Activated CD4-positive, alpha-beta T cell treated with anti-CD3 and anti-CD28 coated beads for 24 hours (primary cell): ENCODE measurements around the gene PALLD.

Source experiments
- DNase-seq, 2 donors: peaks; one replicate each; pipeline ENCODE4 v3.0.0-alpha.2; 2020; ENCODE audit warnings: low read depth in 2 of 2

The PALLD gene

GRCh38 chr4:168623011-168623410 is 126.2 kb downstream of the PALLD start:
- DNase-seq, result no peak

- DNase-seq, result no peak
Measured at GRCh38 chr4:168623484-168623883, 126.6 kb downstream of the PALLD start.

DNA sequence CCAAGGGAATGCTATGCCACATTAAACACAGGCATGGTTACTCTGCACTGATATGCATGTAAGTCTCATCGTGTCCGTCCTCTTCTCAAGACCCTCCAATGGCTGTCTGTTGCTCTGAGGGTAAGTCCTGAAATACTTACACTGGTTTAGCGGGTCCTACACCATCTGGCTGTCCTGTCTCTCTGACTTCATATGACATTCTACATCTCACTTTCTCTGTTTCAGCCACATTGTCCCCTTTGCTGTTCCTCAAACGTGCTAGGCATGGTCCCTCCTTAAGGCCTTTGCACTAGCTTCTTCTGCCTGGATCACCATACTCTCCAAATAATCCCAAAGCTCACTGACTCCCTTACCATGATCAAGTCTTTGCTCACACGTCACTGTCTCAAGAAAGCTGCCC is 131.4 kb downstream of the PALLD start:
- DNase-seq, result no peak

GRCh38 chr4:168629566-168629965 is 132.7 kb downstream of the PALLD start:
- DNase-seq, result no peak

DNA sequence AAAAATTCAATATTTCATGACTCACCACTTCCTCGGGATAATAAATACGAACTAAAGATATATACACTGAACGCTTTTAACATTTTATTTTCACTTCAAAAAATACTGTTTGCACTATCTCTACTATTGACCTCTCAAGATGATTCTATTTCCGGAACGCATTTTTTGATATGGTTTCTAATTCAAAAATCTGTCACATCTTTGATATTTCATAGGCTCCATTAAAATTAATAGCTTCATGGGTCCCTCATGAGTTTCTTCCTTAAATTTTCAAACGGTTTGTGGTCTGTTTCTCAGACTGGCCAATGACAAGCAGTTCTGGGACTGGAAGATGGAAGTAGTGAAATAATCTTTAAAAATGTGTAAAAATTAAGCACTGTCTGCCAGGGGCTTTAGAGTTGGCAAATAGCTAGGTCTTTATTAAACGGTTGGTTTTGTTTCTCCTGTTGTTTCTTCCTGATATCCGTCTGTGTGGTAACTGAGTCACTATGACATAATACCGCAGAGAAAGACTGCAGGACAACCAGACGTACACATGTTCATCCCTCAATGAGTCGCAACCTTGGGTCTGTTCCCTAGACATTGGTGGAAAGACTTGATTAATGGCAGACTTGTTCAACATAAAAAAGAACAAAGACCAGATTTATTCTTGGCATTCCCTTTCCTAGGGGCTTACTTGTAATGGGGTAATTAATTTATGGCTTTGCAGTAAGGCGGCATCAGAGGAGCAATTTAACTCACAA is 133.8 kb downstream of the PALLD start:
- no peak for DNase-seq

DNA sequence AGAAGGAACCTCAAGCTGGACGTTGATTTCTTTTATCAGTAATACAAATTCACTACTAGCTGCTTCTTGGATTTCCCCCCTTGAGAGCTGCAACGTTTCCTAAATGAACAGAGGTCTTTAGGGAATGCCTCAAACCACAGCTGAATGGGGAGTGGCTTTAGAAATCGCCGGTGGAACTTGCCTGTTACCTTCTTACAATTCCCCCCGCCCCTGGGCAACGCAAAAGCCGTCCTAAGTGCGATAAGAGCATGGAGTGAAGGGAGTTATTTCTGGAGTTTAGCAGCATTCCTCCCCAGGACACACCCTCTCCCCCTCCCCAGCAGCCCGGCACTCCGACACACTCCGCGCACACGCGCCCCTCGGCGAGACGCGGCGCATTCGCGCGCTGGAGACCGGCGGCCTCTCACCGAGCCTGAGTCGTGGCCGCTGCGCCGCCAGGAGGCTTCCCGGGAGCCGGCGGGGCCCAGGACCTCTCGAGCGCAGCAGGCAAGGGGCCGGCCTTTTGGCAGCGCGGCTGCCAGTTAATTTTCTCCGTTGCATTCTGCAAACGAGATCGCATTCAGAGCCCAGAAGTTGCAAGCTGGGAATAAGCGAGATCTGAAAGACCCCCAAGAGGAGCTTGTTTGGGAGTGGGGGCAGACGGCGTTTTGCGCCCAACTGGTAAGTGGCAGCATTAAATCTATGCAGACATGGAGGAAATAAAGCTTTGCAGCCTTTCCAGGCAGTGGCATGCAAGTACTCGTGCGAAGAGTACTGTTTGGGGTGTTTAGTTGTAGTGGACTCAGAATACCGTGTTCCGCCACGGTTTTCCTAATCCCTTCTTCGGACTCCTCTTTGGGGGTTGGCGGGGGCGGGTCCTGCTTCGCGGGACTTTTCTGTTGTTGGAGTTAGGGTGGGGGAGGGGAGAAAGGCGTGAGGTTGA is 134.7 kb downstream of the PALLD start:
- no peak for DNase-seq

GRCh38 chr4:168632301-168632725 is 135.5 kb downstream of the PALLD start:
- no peak for DNase-seq

DNA sequence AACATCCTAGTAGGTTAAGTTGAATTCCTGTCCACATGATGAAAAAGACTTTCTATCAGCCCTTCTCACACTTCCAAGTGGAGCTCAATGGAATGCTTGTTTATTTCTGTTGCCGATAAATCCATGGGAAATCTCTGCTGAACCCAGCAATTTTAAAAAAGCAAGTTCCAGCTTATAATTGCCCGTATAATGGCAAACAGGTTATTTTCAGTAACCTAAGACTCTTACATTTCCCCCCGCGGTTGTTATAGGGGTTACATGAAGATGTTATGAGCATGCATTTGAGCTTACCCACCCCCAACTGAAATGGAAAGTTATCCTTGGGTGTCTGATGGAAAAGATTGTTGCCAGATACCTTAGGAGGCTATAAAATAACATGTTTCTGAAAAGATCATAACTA is 136.2 kb downstream of the PALLD start:
- DNase-seq, result no peak

DNA sequence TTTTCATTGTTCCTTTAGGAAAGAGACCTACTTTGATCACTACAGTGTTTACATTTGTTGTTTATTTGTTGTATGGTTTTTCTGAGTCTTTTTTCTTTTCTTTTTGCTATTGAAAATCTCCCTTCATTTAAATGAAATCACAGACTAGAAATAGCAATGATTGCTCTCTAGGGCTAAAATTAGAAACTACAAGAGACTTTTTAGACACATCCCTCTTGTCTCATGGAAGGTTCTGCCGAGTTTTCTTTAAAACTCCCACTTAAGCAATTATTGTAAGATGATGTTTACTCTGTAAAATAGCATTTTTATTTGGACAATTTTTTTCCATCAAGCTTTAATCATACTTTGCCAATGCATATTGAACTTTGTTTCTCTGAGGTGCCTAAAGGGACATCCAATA is 136.6 kb downstream of the PALLD start:
- no peak for DNase-seq

DNA sequence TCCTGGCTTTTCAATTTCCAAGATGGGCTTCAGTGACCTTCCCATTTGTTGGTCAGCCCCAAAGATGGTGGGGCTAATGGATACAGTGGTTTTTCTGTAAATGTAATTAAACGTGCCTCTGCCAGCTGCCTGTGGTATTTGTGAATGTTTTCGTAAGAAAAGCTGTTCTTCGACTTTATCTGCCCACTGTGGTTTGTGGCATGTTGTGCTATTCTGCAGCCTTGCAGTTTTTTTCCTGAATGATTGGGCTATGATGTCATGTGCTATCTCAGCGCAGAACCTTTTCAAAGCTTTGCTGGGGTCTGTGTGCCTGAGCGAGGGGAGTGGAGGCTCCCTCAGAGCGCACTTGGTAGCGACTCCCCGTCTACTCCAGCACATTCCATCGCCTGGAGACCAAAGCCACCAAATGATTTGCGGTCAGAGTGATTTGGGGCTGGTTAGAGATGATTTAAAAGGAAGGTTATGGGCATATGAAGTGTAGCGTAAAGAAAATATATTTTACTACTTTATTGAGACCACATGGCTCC is 137.5 kb downstream of the PALLD start:
- no peak for DNase-seq

GRCh38 chr4:168636040-168636439 is 139.2 kb downstream of the PALLD start:
- DNase-seq, result no peak

GRCh38 chr4:168636506-168637196 is 139.8 kb downstream of the PALLD start:
- no peak for DNase-seq

DNA sequence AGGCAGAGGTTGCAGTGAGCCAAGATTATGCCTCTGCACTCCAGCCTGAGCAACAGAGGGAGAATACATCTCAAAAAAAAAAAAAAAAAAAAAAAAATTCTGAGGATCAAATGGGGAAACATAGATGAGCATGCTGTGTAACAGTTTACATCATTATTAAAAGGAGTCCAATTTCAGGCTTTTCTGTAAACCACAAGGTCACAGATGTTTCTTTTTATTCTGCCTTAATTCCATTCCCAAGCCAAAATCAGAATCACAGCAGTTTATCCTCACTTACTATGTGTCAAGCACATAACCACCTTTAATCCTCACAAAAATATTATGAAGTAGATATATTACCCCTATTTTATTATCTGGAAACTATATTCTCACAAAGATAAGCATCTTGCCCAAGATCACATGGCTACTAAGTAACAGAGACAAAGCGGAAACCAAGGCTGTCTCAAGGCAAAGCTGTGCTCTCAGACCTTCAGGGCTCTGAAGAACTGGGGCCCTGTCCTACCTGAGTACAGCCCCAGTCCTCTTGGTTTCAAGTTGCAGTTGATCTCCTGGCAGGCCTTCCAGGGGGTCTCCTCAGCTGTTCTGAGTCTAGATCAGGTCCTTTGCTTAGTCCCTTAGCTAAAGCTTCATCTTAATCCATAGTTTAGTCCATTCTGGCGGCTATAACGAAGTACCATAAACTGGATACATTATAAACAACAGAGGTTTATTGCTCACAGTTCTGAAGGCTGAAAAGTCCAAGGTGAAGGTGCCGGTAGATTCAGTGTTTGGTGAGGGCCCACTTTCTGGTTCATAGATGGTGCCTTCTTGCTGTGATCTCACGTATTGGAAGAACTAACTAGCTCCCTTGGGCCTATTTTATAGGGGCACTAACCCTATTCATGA is 141.3 kb downstream of the PALLD start:
- DNase-seq, result no peak

DNA sequence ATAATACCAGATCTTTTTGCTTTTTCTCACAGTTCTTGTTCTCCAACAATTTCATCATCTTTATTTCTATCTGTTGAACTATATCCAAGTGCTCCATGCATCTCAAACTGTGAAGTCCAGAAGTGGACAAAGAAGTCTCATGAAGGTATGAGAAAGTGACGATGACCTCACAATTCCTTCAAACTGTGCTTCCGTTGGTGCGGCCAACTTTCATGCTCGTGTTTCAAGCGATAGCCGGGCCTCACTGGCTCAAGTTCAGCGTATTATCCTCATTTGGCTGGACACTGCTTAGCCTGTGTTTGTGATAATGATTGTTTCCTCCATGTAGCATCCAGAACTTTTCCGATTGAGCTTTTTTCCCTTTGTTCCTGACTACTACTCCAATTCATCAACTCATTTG is 143.1 kb downstream of the PALLD start:
- DNase-seq, result no peak

DNA sequence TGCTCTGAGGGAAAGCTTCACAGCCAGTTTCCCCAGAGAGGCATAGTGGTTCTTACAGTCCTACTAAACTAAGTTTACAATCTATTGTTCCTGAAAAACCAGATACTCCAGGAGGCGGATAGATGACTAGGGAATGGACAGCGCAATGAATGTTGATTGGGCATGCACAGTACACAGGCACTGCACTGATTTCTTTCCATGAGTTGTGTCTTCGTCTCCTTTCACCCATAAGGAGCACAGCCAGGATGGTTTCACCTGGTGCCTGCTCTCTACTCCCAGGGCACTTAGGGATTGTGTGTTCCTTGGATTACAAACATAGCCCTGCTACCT is 144.9 kb downstream of the PALLD start:
- DNase-seq, result no peak

DNA sequence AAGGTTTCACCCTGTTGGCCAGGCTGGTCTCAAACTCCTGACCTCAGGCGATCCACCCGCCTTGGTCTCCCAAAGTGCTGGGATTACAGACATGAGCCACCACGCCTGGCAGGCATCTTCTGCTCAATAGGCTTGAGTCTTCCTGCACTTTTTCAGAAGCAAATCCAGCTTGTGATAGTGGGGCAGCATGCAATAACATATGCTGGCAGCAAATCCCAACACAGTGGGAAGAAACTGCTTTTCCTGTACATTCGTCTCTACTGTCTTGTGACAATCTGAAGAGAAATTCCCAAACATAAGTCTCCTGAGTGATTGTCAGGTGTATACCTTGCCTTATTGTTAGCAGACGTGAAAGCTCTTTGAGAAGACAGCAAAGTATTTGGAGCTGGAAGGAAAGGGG is 145.7 kb downstream of the PALLD start:
- DNase-seq, result no peak

DNA sequence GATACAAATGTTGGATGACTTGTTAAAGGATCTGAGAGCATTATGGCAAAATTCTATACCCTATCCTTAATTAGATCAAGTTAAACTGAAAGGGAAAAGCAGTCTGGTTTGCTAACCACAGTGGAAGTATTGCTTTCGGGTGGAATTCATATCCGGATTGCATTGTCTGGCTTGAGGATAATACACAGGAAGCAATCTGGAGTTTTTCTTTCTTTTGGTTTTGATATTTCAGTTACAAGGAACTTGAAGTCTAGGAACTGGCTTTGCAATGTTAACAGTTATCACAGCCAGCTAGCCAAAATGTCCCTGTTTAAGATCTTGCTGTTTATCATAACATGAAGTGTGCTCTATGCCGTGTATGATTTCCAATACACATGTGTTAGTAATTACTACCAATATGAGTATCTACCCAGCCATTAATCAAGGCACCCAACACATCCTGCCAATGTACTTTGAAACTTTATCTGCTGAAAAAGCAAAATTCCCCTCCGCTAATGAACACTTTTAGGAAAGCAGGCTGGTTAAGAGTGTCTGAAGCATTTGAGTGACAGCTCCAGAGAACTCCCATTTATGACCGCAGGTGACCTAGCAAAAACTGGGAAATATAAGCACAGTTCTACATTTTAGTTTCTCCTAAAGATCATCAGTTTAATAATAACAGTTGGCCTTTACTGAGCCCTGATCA is 146.4 kb downstream of the PALLD start:
- DNase-seq, result no peak

GRCh38 chr4:168643796-168644159 is 146.9 kb downstream of the PALLD start:
- DNase-seq, result no peak

DNA sequence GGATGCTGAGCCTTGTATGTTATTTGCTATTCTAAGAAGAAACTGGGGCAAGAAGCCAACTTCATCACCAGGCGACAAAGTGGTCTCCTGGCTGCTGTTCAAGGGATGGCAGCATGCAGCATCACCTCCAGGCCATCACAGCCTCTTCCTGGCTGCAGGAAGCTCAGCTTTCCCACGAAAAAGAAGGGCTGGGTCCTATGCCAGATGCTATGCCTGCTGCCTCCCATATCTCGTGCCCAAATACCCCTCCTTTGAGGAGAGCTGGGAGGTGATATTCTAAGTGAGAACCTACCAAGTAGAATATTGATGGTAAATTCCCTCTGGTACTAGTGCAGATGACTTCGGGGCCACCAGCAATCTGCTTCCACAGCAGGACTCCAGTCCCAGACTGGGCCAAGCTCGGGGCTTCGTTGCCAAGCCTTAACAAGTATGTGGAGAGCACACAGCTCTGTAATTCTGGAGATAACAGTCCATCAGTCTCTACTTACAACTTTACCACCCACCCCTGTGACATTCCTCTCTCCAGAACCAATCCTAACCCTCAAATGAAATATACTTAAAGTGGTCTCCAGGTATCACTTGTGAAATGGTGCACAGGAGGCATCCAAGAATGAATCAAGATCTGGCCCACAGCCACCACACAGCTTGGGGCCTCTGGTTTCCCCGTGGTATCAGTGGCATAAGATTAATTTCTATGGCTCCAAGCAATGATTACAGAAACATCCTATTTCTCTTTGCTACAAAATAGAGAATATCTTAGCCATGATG is 149.3 kb downstream of the PALLD start:
- DNase-seq, result no peak
